Neutrophil (primary cell): ENCODE measurements around the gene PTOV1.

Experiments
- H3K27ac ChIP-seq: fragments of 200-600 bp; sonication (generic); 2 replicates; pipeline ENCODE4 v1.5.1; 2016; ENCODE audit warnings: mild to moderate bottlenecking, moderate library complexity
- H3K27me3 ChIP-seq: fragments of 200-600 bp; sonication (generic); 2 replicates; pipeline ENCODE4 v1.6.0; 2016; ENCODE audit warnings: mild to moderate bottlenecking
- H3K36me3 ChIP-seq: fragments of 200-600 bp; sonication (generic); 2 replicates; pipeline ENCODE4 v1.5.1; 2017
- H3K4me1 ChIP-seq, 2 experiments: fragments of 200-600 bp in 1 of 2; sonication (generic) in 1 of 2; 1 replicate in 1 of 2; 2 replicates in 1 of 2; pipeline versions ENCODE4 v1.5.1 to v1.6.1; 2013 to 2016; ENCODE audit warnings: low read depth in 1 of 2, low read length in 1 of 2, mild to moderate bottlenecking in 1 of 2, moderate library complexity in 1 of 2; ENCODE audit not compliant: control insufficient read depth in 1 of 2, insufficient read depth in 1 of 2
- H3K4me3 ChIP-seq, 2 experiments: fragments of 200-600 bp in 1 of 2; sonication (generic) in 1 of 2; 1 replicate in 1 of 2; 2 replicates in 1 of 2; pipeline ENCODE4 v1.5.1; 2013 to 2016; ENCODE audit warnings: low read depth in 1 of 2, low read length in 1 of 2, mild to moderate bottlenecking in 1 of 2, moderate library complexity in 1 of 2
- H3K9me3 ChIP-seq: fragments of 200-600 bp; sonication (generic); 2 replicates; pipeline ENCODE4 v1.5.1; 2016
- CTCF ChIP-seq: fragments of 200-600 bp; sonication (generic); IDR thresholded peaks from 2 replicates; pipeline ENCODE4 v1.5.1; 2016; ENCODE audit warnings: antibody characterized with exemption

Gene PTOV1

GRCh38 chr19:49863254-49863934, 12.4 kb downstream of the PTOV1 start:
- Histone ChIP-seq H3K9me3 (no peaks in the 10 kb centered on the region), H3K4me1 (peaks cover 31 to 33% of the 10 kb centered on the region in 2 experiments), H3K27ac (no peak overlapping the region), H3K4me3 (no peak overlapping the region), H3K36me3 (peaks cover 64% of the 10 kb centered on the region), H3K27me3 (no peaks in the 10 kb centered on the region)
- no peak for TF ChIP-seq CTCF

GRCh38 chr19:49863935-49864320, 13.0 kb downstream of the PTOV1 start:
- no peaks in the 10 kb centered on the region for H3K27me3 ChIP-seq
- peaks cover 59% of the 10 kb centered on the region for H3K36me3 ChIP-seq
- H3K4me1 ChIP-seq, result peaks cover 37 to 39% of the 10 kb centered on the region in 2 experiments
- no peak for TF ChIP-seq CTCF
- no peaks in the 10 kb centered on the region for H3K9me3 ChIP-seq
- H3K27ac ChIP-seq, result no peak overlapping the region
- no peak overlapping the region for H3K4me3 ChIP-seq

- H3K36me3 ChIP-seq, result peaks cover 49% of the 10 kb centered on the region
Measured at GRCh38 chr19:49864890-49865289, 13.9 kb downstream of the PTOV1 start.

GRCh38 chr19:49866933-49867782, 16.2 kb downstream of the PTOV1 start, which contains the start of gene PNKP:
TSS of gene PNKP (minus strand) at chr19:49867576. CDS start at chr19:49867204, 372 bp downstream.
- peaks cover 26% of the 10 kb centered on the region for H3K36me3 ChIP-seq
- no peaks in the 10 kb centered on the region for H3K27me3 ChIP-seq
- H3K27ac ChIP-seq, result peak within 1 kb of the TSS; percentile 91
- H3K4me3 ChIP-seq, result peak within 1 kb of the TSS; percentile 87 to 93
- H3K4me1 ChIP-seq, result peaks cover 50 to 53% of the 10 kb centered on the region in 2 experiments
- H3K9me3 ChIP-seq, result no peaks in the 10 kb centered on the region
- peak; percentile 17 for TF ChIP-seq CTCF

More at GRCh38 chr19:49864890-49865289, 13.9 kb downstream of the PTOV1 start:
- no peak for TF ChIP-seq CTCF
- peak overlapping the region; percentile 45 for H3K27ac ChIP-seq
- peaks cover 42% of the 10 kb centered on the region in 2 experiments for H3K4me1 ChIP-seq
- H3K27me3 ChIP-seq, result no peaks in the 10 kb centered on the region
- no peak overlapping the region for H3K4me3 ChIP-seq
- no peaks in the 10 kb centered on the region for H3K9me3 ChIP-seq

- Histone ChIP-seq H3K9me3 (no peaks in the 10 kb centered on the region), H3K36me3 (peaks cover 10% of the 10 kb centered on the region)
Measured at GRCh38 chr19:49869009-49869483, 18.1 kb downstream of the PTOV1 start.

More at GRCh38 chr19:49869009-49869483, 18.1 kb downstream of the PTOV1 start:
- TF ChIP-seq CTCF, result no peak
- peak overlapping the region; percentile 91 for H3K27ac ChIP-seq
- H3K4me1 ChIP-seq, result peaks cover 50 to 53% of the 10 kb centered on the region in 2 experiments
- H3K27me3 ChIP-seq, result no peaks in the 10 kb centered on the region
- peak overlapping the region; percentile 79 to 87 for H3K4me3 ChIP-seq
